ENCODE measurements around the gene PTH1R.

The PTH1R gene

GRCh38 chr3:46890132-46890531, 12.6 kb downstream of the PTH1R start:
- DNase-seq (ENCODE audit: low read depth), result no peak

GRCh38 chr3:46891132-46891531, 13.6 kb downstream of the PTH1R start:
- no peak for DNase-seq (ENCODE audit: low read depth)
- no peak overlapping the region for H3K4me3 ChIP-seq (ENCODE audit: low read depth, low read length)
- no peak for TF ChIP-seq MYC (IDR thresholded peaks at IDR 0.05; ENCODE audit: low read depth, low read length)
- no peak for TF ChIP-seq POLR2A (IDR thresholded peaks at IDR 0.05; ENCODE audit: extremely low read depth, insufficient read length)
- TF ChIP-seq MAX (IDR thresholded peaks at IDR 0.05; ENCODE audit: low read depth, low read length), result no peak
- TF ChIP-seq CTCF (IDR thresholded peaks at IDR 0.05; ENCODE audit: low read depth, low read length), result no peak

More at GRCh38 chr3:46890132-46890531, 12.6 kb downstream of the PTH1R start:
- no peak overlapping the region for H3K4me3 ChIP-seq (ENCODE audit: low read depth, low read length)
- TF ChIP-seq MYC (IDR thresholded peaks at IDR 0.05; ENCODE audit: low read depth, low read length), result no peak
- TF ChIP-seq CTCF (IDR thresholded peaks at IDR 0.05; ENCODE audit: low read depth, low read length), result no peak

- peak overlapping the region; percentile 38 for H3K4me3 ChIP-seq (ENCODE audit: low read depth, low read length)
- TF ChIP-seq MAX (IDR thresholded peaks at IDR 0.05; ENCODE audit: low read depth, low read length) (peak; percentile 89), MYC (IDR thresholded peaks at IDR 0.05; ENCODE audit: low read depth, low read length) (peak; percentile 58), POLR2A (IDR thresholded peaks at IDR 0.05; ENCODE audit: extremely low read depth, insufficient read length) (no peak), CTCF (IDR thresholded peaks at IDR 0.05; ENCODE audit: low read depth, low read length) (no peak)
- peak; percentile 82 for DNase-seq (ENCODE audit: low read depth)
Observed at GRCh38 chr3:46892285-46893145, 15.0 kb downstream of the PTH1R start.

GRCh38 chr3:46893146-46893748, 15.7 kb downstream of the PTH1R start:
- DNase-seq (ENCODE audit: low read depth), result no peak
- TF ChIP-seq CTCF (IDR thresholded peaks at IDR 0.05; ENCODE audit: low read depth, low read length) (no peak), MAX (IDR thresholded peaks at IDR 0.05; ENCODE audit: low read depth, low read length) (no peak), POLR2A (IDR thresholded peaks at IDR 0.05; ENCODE audit: extremely low read depth, insufficient read length) (no peak), MYC (IDR thresholded peaks at IDR 0.05; ENCODE audit: low read depth, low read length) (no peak)
- H3K4me3 ChIP-seq (ENCODE audit: low read depth, low read length), result no peak overlapping the region

GRCh38 chr3:46893763-46894162, 16.2 kb downstream of the PTH1R start:
- TF ChIP-seq MAX (IDR thresholded peaks at IDR 0.05; ENCODE audit: low read depth, low read length) (no peak), MYC (IDR thresholded peaks at IDR 0.05; ENCODE audit: low read depth, low read length) (no peak), POLR2A (IDR thresholded peaks at IDR 0.05; ENCODE audit: extremely low read depth, insufficient read length) (no peak), CTCF (IDR thresholded peaks at IDR 0.05; ENCODE audit: low read depth, low read length) (no peak)
- H3K4me3 ChIP-seq (ENCODE audit: low read depth, low read length), result no peak overlapping the region
- DNase-seq (ENCODE audit: low read depth), result no peak

Measured in NB4 (cell line).